Osteoblast (primary cell): Measurements from ENCODE around the gene MAN2A2. TPM values are rescaled to one million over a fixed set of nuclear protein-coding genes. Genes with fewer than 3 reads are reported as not detected.

Experiments
- DNase-seq: peaks from one replicate; pipeline ENCODE4 v3.0.0; 2011; ENCODE audit warnings: low spot score, mixed read lengths; ENCODE audit not compliant: insufficient read length; ENCODE audit errors: missing footprints
- H2AFZ ChIP-seq: 2 replicates; pipeline ENCODE4 v1.6.0; 2011; ENCODE audit warnings: mild to moderate bottlenecking, low read length
- H3K27ac ChIP-seq: 2 replicates; pipeline ENCODE4 v1.5.1; 2011; ENCODE audit warnings: mild to moderate bottlenecking, low read depth, low read length, moderate library complexity
- H3K27me3 ChIP-seq: 2 replicates; pipeline ENCODE4 v1.6.0; 2012; ENCODE audit warnings: mild to moderate bottlenecking, control low read depth, inconsistent platforms, low read length, moderate library complexity; ENCODE audit not compliant: insufficient read depth
- H3K36me3 ChIP-seq: 2 replicates; pipeline ENCODE4 v1.5.1; 2011; ENCODE audit warnings: mild to moderate bottlenecking, low read length, control low read depth, moderate library complexity; ENCODE audit not compliant: insufficient read depth
- H3K4me1 ChIP-seq: 2 replicates; pipeline ENCODE4 v1.5.1; 2011; ENCODE audit warnings: mild to moderate bottlenecking, low read length, control low read depth, moderate library complexity; ENCODE audit not compliant: insufficient read depth
- H3K4me2 ChIP-seq: 2 replicates; pipeline ENCODE4 v1.6.0; 2011; ENCODE audit warnings: mild to moderate bottlenecking, low read length; ENCODE audit not compliant: insufficient read depth
- H3K4me3 ChIP-seq: fragments of 200-600 bp; sonication (generic); 3 replicates; pipeline ENCODE4 v1.5.1; 2012; ENCODE audit warnings: mild to moderate bottlenecking, low read length, inconsistent platforms; ENCODE audit not compliant: insufficient read depth
- H3K79me2 ChIP-seq: 2 replicates; pipeline ENCODE4 v1.6.0; 2012; ENCODE audit warnings: mild to moderate bottlenecking, low read length, control low read depth, inconsistent platforms; ENCODE audit not compliant: insufficient read depth
- H3K9me3 ChIP-seq: 2 replicates; pipeline ENCODE4 v1.5.1; 2011; ENCODE audit warnings: low read depth, low read length, control low read depth
- H4K20me1 ChIP-seq: 2 replicates; pipeline ENCODE4 v1.6.0; 2012; ENCODE audit warnings: mild to moderate bottlenecking, low read length, control low read depth; ENCODE audit not compliant: insufficient read depth
- total RNA-seq: library from RNA; depleted of rRNA; stranded (reverse); fragments of >200 nt; gene quantifications from 2 replicates; pipeline ENCODE4 v1.2.3, GENCODE V29; 2012
- TF ChIP-seq, protein P1 (sequence below): IDR thresholded peaks from 2 replicates; pipeline ENCODE4 v1.5.1; 2011; ENCODE audit warnings: mild to moderate bottlenecking, low read depth, low read length, moderate library complexity; ENCODE audit errors: extremely low read depth

Gene MAN2A2
- total RNA-seq, 1 donor, result 15.2 TPM

DNA sequence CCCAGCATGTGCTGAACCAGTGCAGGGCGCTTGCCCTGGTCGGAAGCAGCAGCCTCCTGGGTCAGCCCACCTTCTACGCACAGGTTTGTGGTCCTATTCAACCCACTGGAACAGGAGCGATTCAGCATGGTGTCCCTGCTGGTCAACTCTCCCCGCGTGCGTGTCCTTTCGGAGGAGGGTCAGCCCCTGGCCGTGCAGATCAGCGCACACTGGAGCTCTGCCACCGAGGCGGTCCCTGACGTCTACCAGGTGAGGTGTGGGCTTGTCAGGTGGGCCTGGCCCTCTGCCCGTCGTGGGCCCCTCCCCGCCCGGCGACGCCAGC lies 8.2 kb downstream of the MAN2A2 start:
- no peak overlapping the region for H2AFZ ChIP-seq
- TF ChIP-seq, protein P1, sequence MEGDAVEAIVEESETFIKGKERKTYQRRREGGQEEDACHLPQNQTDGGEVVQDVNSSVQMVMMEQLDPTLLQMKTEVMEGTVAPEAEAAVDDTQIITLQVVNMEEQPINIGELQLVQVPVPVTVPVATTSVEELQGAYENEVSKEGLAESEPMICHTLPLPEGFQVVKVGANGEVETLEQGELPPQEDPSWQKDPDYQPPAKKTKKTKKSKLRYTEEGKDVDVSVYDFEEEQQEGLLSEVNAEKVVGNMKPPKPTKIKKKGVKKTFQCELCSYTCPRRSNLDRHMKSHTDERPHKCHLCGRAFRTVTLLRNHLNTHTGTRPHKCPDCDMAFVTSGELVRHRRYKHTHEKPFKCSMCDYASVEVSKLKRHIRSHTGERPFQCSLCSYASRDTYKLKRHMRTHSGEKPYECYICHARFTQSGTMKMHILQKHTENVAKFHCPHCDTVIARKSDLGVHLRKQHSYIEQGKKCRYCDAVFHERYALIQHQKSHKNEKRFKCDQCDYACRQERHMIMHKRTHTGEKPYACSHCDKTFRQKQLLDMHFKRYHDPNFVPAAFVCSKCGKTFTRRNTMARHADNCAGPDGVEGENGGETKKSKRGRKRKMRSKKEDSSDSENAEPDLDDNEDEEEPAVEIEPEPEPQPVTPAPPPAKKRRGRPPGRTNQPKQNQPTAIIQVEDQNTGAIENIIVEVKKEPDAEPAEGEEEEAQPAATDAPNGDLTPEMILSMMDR, result no peak
- no peak overlapping the region for H3K27ac ChIP-seq
- no peaks in the 10 kb centered on the region for H3K27me3 ChIP-seq
- no peaks in the 10 kb centered on the region for H3K4me1 ChIP-seq
- H3K36me3 ChIP-seq, result peaks cover 57% of the 10 kb centered on the region
- H3K4me2 ChIP-seq, result no peak overlapping the region
- H4K20me1 ChIP-seq, result no peaks in the 10 kb centered on the region
- H3K79me2 ChIP-seq, result no peaks in the 10 kb centered on the region
- no peak for DNase-seq
- H3K4me3 ChIP-seq, result no peak overlapping the region
- no peaks in the 10 kb centered on the region for H3K9me3 ChIP-seq

DNA sequence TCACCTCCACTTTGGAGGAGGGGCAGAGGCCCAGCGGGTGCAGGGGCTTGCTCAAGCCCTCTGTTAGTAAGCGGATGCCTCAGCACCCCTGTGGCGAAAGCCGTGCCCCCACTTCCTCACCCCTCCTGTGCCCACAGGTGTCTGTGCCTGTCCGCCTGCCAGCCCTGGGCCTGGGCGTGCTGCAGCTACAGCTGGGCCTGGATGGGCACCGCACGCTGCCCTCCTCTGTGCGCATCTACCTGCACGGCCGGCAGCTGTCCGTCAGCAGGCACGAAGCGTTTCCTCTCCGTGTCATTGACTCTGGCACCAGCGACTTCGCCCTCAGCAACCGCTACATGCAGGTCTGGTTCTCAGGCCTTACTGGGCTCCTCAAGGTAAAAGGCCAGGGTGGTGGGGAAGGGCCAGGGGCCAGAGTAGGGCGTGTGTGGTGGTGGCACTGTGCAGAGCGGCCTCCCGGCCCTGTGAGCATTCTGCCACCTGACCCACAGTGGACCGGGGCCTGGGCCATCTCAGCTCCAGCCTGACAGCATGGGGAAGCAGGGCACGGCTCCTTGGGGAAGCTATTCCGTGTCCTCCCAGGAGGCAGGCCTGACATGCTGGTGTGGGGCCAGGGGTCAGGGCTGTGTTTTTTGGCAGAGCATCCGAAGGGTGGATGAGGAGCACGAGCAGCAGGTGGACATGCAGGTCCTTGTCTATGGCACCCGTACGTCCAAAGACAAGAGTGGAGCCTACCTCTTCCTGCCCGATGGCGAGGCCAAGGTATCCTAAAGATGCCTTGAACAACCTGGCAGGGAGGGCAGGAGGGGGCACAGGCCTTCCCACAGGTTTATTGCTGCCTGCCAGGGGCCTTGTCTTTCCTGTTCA lies 9.0 kb downstream of the MAN2A2 start:
- TF ChIP-seq, protein P1, result no peak
- H3K9me3 ChIP-seq, result no peaks in the 10 kb centered on the region
- DNase-seq, result peak; percentile 79
- H2AFZ ChIP-seq, result no peak overlapping the region
- no peaks in the 10 kb centered on the region for H3K27me3 ChIP-seq
- no peak overlapping the region for H3K4me2 ChIP-seq
- no peaks in the 10 kb centered on the region for H3K4me1 ChIP-seq
- H3K36me3 ChIP-seq, result peaks cover 57% of the 10 kb centered on the region
- no peaks in the 10 kb centered on the region for H4K20me1 ChIP-seq
- H3K79me2 ChIP-seq, result no peaks in the 10 kb centered on the region
- H3K27ac ChIP-seq, result no peak overlapping the region
- no peak overlapping the region for H3K4me3 ChIP-seq

GRCh38 chr15:90912770-90913075 lies 9.6 kb downstream of the MAN2A2 start:
- DNase-seq, result no peak
- H3K4me2 ChIP-seq, result no peak overlapping the region
- TF ChIP-seq, protein P1, result no peak

GRCh38 chr15:90913398-90913944 lies 10.4 kb downstream of the MAN2A2 start:
- H3K27me3 ChIP-seq, result no peaks in the 10 kb centered on the region
- H3K27ac ChIP-seq, result no peak overlapping the region
- peak; percentile 79 for DNase-seq
- no peaks in the 10 kb centered on the region for H4K20me1 ChIP-seq
- TF ChIP-seq, protein P1, result no peak
- no peak overlapping the region for H3K4me2 ChIP-seq
- no peaks in the 10 kb centered on the region for H3K4me1 ChIP-seq
- H3K79me2 ChIP-seq, result no peaks in the 10 kb centered on the region
- no peak overlapping the region for H3K4me3 ChIP-seq
- H3K9me3 ChIP-seq, result no peaks in the 10 kb centered on the region
- no peak overlapping the region for H2AFZ ChIP-seq
- peaks cover 62% of the 10 kb centered on the region for H3K36me3 ChIP-seq

More at GRCh38 chr15:90912770-90913075, 9.6 kb downstream of the MAN2A2 start:
- Histone ChIP-seq H2AFZ (no peak overlapping the region), H3K79me2 (no peaks in the 10 kb centered on the region), H3K9me3 (no peaks in the 10 kb centered on the region), H3K27ac (no peak overlapping the region), H4K20me1 (no peaks in the 10 kb centered on the region), H3K4me1 (no peaks in the 10 kb centered on the region), H3K36me3 (peaks cover 61% of the 10 kb centered on the region), H3K4me3 (no peak overlapping the region), H3K27me3 (no peaks in the 10 kb centered on the region)
